Activated CD4-positive, CD25-positive, alpha-beta regulatory T cell treated with anti-CD3 and anti-CD28 coated beads, Interleukin-2, amount 50 U/mL, for 16 hours (primary cell): Measurements from ENCODE around the gene NFE2L3.
"Not testable (repeated sequence)": the region's sequence is repeated elsewhere in the genome, so short reads cannot be mapped to it uniquely, and the experiment has no call there.

Source experiments
- DNase-seq: peaks from one replicate; pipeline ENCODE4 v3.0.0-alpha.2; 2020; ENCODE audit warnings: low read depth, low spot score

Gene NFE2L3

GRCh38 chr7:26151953-26152781, at the start of gene NFE2L3:
Gene NFE2L3, plus strand, starts transcription at chr7:26152198. Its CDS starts 301 bp downstream, at chr7:26152499.
- DNase-seq, result peak; percentile 69

GRCh38 chr7:26103596-26103995, 48.4 kb upstream of the NFE2L3 start:
- no peak for DNase-seq

GRCh38 chr7:26105236-26105635, 46.8 kb upstream of the NFE2L3 start:
- DNase-seq, result no peak

GRCh38 chr7:26105931-26106330, 46.1 kb upstream of the NFE2L3 start:
- DNase-seq, result no peak

- DNase-seq, result no peak
These were observed 39.7 kb upstream of the NFE2L3 start for GRCh38 chr7:26112203-26112740.

GRCh38 chr7:26115650-26116049, 36.3 kb upstream of the NFE2L3 start:
- DNase-seq, result no peak

GRCh38 chr7:26117142-26117807, 34.7 kb upstream of the NFE2L3 start:
- DNase-seq, result no peak

- no peak for DNase-seq
These were observed 34.0 kb upstream of the NFE2L3 start for GRCh38 chr7:26117970-26118369.

- DNase-seq, result no peak
These were observed 29.3 kb upstream of the NFE2L3 start for GRCh38 chr7:26122745-26123144.

- DNase-seq, result not testable (repeated sequence)
These were observed 27.2 kb upstream of the NFE2L3 start for GRCh38 chr7:26124775-26125174.

GRCh38 chr7:26127411-26127810, 24.6 kb upstream of the NFE2L3 start:
- no peak for DNase-seq

GRCh38 chr7:26131056-26131589, 20.9 kb upstream of the NFE2L3 start:
- no peak for DNase-seq

GRCh38 chr7:26135076-26135475, 16.9 kb upstream of the NFE2L3 start:
- no peak for DNase-seq

GRCh38 chr7:26135551-26135950, 16.4 kb upstream of the NFE2L3 start:
- DNase-seq, result no peak

- no peak for DNase-seq
These were observed 15.2 kb upstream of the NFE2L3 start for GRCh38 chr7:26136831-26137230.

GRCh38 chr7:26140380-26140779, 11.6 kb upstream of the NFE2L3 start:
- no peak for DNase-seq

- no peak for DNase-seq
These were observed 10.9 kb upstream of the NFE2L3 start for GRCh38 chr7:26141077-26141476.

- DNase-seq, result no peak
These were observed 8.5 kb upstream of the NFE2L3 start for GRCh38 chr7:26143298-26144048.

GRCh38 chr7:26144184-26145080, 7.6 kb upstream of the NFE2L3 start:
- no peak for DNase-seq

- no peak for DNase-seq
These were observed 6.8 kb upstream of the NFE2L3 start for GRCh38 chr7:26145238-26145637.

- DNase-seq, result no peak
These were observed 5.0 kb upstream of the NFE2L3 start for GRCh38 chr7:26147030-26147429.
